Mucosa of rectum (tissue), 2 donors: ENCODE results near the gene FADS3.

Experiments used
- H3K27ac ChIP-seq, 2 donors: one replicate each; pipeline ENCODE4 v1.7.0; 2013; ENCODE audit warnings: inconsistent platforms in 2 of 2, low read depth in 2 of 2, low read length in 2 of 2
- H3K27me3 ChIP-seq, 2 donors: one replicate each; pipeline ENCODE4 v1.7.0; 2013; ENCODE audit warnings: low read length in 2 of 2; ENCODE audit not compliant: control insufficient read depth in 2 of 2, insufficient read depth in 2 of 2
- H3K36me3 ChIP-seq, 2 donors: one replicate each; pipeline ENCODE4 v1.7.0; 2013; ENCODE audit warnings: low read length in 2 of 2; ENCODE audit not compliant: control insufficient read depth in 2 of 2, insufficient read depth in 2 of 2
- H3K4me1 ChIP-seq, 2 donors: one replicate each; pipeline ENCODE4 v1.7.0; 2013; ENCODE audit warnings: low read length in 2 of 2, mild to moderate bottlenecking in 1 of 2; ENCODE audit not compliant: control insufficient read depth in 2 of 2, insufficient read depth in 2 of 2
- H3K4me3 ChIP-seq, 2 donors: one replicate each; pipeline ENCODE4 v1.7.0; 2013; ENCODE audit warnings: low read length in 2 of 2
- H3K9ac ChIP-seq, 2 donors: one replicate each; pipeline ENCODE4 v1.7.0; 2013; ENCODE audit warnings: low read length in 2 of 2, low read depth in 1 of 2, mild to moderate bottlenecking in 1 of 2
- H3K9me3 ChIP-seq, 2 donors: one replicate each; pipeline ENCODE4 v1.7.0; 2013; ENCODE audit warnings: low read length in 2 of 2; ENCODE audit not compliant: control insufficient read depth in 2 of 2
- donor health status: healthy.
- donor health status: Normal muscosa, but diverticular disease.

The FADS3 gene

GRCh38 chr11:61907282-61907681, 15.9 kb upstream of the FADS3 start:
- H3K27me3 ChIP-seq, result no peaks in the 10 kb centered on the region
- H3K27ac ChIP-seq, result no peak overlapping the region
- no peak overlapping the region for H3K4me3 ChIP-seq
- H3K36me3 ChIP-seq, result peaks cover 0 to 3% of the 10 kb centered on the region in 2 donors
- peaks cover 0 to 3% of the 10 kb centered on the region in 2 donors for H3K4me1 ChIP-seq
- H3K9ac ChIP-seq, result no peak overlapping the region
- H3K9me3 ChIP-seq, result no peaks in the 10 kb centered on the region

- Histone ChIP-seq H3K9ac (no peak overlapping the region), H3K4me1 (peaks cover 0 to 3% of the 10 kb centered on the region in 2 donors), H3K27ac (no peak overlapping the region), H3K4me3 (no peak overlapping the region), H3K27me3 (no peaks in the 10 kb centered on the region), H3K9me3 (no peaks in the 10 kb centered on the region), H3K36me3 (peaks cover 0 to 3% of the 10 kb centered on the region in 2 donors)
These were observed 15.2 kb upstream of the FADS3 start for GRCh38 chr11:61906522-61906909.

GRCh38 chr11:61905801-61906521, 14.6 kb upstream of the FADS3 start:
- Histone ChIP-seq H3K36me3 (peaks cover 0 to 3% of the 10 kb centered on the region in 2 donors), H3K27me3 (no peaks in the 10 kb centered on the region), H3K9ac (no peak overlapping the region), H3K4me3 (no peak overlapping the region), H3K27ac (no peak overlapping the region), H3K4me1 (peaks cover 0 to 2% of the 10 kb centered on the region in 2 donors), H3K9me3 (no peaks in the 10 kb centered on the region)

GRCh38 chr11:61905067-61905696, 13.8 kb upstream of the FADS3 start:
- Histone ChIP-seq H3K4me1 (no peaks in the 10 kb centered on the region), H3K9ac (no peak overlapping the region), H3K36me3 (peaks cover 0 to 3% of the 10 kb centered on the region in 2 donors), H3K4me3 (no peak overlapping the region), H3K27me3 (no peaks in the 10 kb centered on the region), H3K27ac (no peak overlapping the region), H3K9me3 (no peaks in the 10 kb centered on the region)

GRCh38 chr11:61904539-61905048, 13.2 kb upstream of the FADS3 start:
- no peak overlapping the region for H3K4me3 ChIP-seq
- H3K4me1 ChIP-seq, result no peaks in the 10 kb centered on the region
- no peak overlapping the region for H3K27ac ChIP-seq
- H3K27me3 ChIP-seq, result no peaks in the 10 kb centered on the region
- H3K9me3 ChIP-seq, result no peaks in the 10 kb centered on the region
- H3K36me3 ChIP-seq, result peaks cover 0 to 3% of the 10 kb centered on the region in 2 donors
- no peak overlapping the region for H3K9ac ChIP-seq

GRCh38 chr11:61903845-61904244, 12.5 kb upstream of the FADS3 start:
- Histone ChIP-seq H3K9ac (no peak overlapping the region), H3K36me3 (peaks cover 0 to 3% of the 10 kb centered on the region in 2 donors), H3K4me1 (no peaks in the 10 kb centered on the region)

GRCh38 chr11:61902313-61902712, 11.0 kb upstream of the FADS3 start:
- Histone ChIP-seq H3K4me1 (peaks cover 0 to 3% of the 10 kb centered on the region in 2 donors), H3K9me3 (no peaks in the 10 kb centered on the region), H3K36me3 (peaks cover 0 to 3% of the 10 kb centered on the region in 2 donors), H3K27ac (no peak overlapping the region), H3K4me3 (no peak overlapping the region), H3K27me3 (no peaks in the 10 kb centered on the region), H3K9ac (no peak overlapping the region)

More at GRCh38 chr11:61903845-61904244, 12.5 kb upstream of the FADS3 start:
- H3K9me3 ChIP-seq, result no peaks in the 10 kb centered on the region
- H3K4me3 ChIP-seq, result no peak overlapping the region
- H3K27me3 ChIP-seq, result no peaks in the 10 kb centered on the region
- no peak overlapping the region for H3K27ac ChIP-seq

GRCh38 chr11:61901397-61901796, 10.1 kb upstream of the FADS3 start:
- H3K4me1 ChIP-seq, result peaks cover 0 to 3% of the 10 kb centered on the region in 2 donors
- H3K27me3 ChIP-seq, result no peaks in the 10 kb centered on the region
- H3K9ac ChIP-seq, result no peak overlapping the region
- H3K9me3 ChIP-seq, result no peaks in the 10 kb centered on the region
- no peak overlapping the region for H3K27ac ChIP-seq
- peaks cover 0 to 3% of the 10 kb centered on the region in 2 donors for H3K36me3 ChIP-seq
- H3K4me3 ChIP-seq, result no peak overlapping the region

GRCh38 chr11:61900251-61900650, 8.9 kb upstream of the FADS3 start:
- Histone ChIP-seq H3K4me3 (no peak overlapping the region), H3K4me1 (peaks cover 0 to 3% of the 10 kb centered on the region in 2 donors), H3K9me3 (no peaks in the 10 kb centered on the region), H3K27ac (no peak overlapping the region), H3K27me3 (no peaks in the 10 kb centered on the region), H3K36me3 (peaks cover 0 to 3% of the 10 kb centered on the region in 2 donors), H3K9ac (no peak overlapping the region)

- Histone ChIP-seq H3K4me3 (no peak overlapping the region), H3K9me3 (no peaks in the 10 kb centered on the region), H3K4me1 (peaks cover 0 to 3% of the 10 kb centered on the region in 2 donors), H3K27ac (no peak overlapping the region), H3K9ac (no peak overlapping the region), H3K27me3 (no peaks in the 10 kb centered on the region), H3K36me3 (peaks cover 0 to 2% of the 10 kb centered on the region in 2 donors)
These were observed 7.9 kb upstream of the FADS3 start for GRCh38 chr11:61899146-61899841.
